HEK293T (cell line): ENCODE results near the gene TCFL5.

ENCODE experiments used
- BHLHE40 ChIP-seq: fragments of 450-650 bp; IDR thresholded peaks from 2 replicates; pipeline ENCODE4 v1.6.1; 2016; ENCODE audit warnings: mild to moderate bottlenecking, moderate library complexity, borderline replicate concordance
- ELF4 ChIP-seq: fragments of 450-650 bp; IDR thresholded peaks from 2 replicates; pipeline ENCODE4 v1.6.1; 2017; ENCODE audit warnings: antibody characterized with exemption
- FOXA1 ChIP-seq: fragments of 450-650 bp; IDR thresholded peaks from 2 replicates; pipeline ENCODE4 v1.6.1; 2016; ENCODE audit warnings: mild to moderate bottlenecking
- FOXK2 ChIP-seq: fragments of 450-650 bp; IDR thresholded peaks from 2 replicates; pipeline ENCODE4 v1.6.1; 2016; ENCODE audit warnings: mild to moderate bottlenecking
- FOXM1 ChIP-seq: fragments of 450-650 bp; IDR thresholded peaks from 2 replicates; pipeline ENCODE4 v1.6.1; 2017; ENCODE audit warnings: mild to moderate bottlenecking, borderline replicate concordance
- LEF1 ChIP-seq: fragments of 450-650 bp; IDR thresholded peaks from 2 replicates; pipeline ENCODE4 v1.6.1; 2017; ENCODE audit warnings: mild to moderate bottlenecking, borderline replicate concordance
- NFRKB ChIP-seq: fragments of 450-650 bp; IDR thresholded peaks from 2 replicates; pipeline ENCODE4 v1.6.1; 2016; ENCODE audit warnings: mild to moderate bottlenecking, moderate library complexity
- PKNOX1 ChIP-seq: fragments of 450-650 bp; IDR thresholded peaks from 2 replicates; pipeline ENCODE4 v1.6.1; 2016
- SP1 ChIP-seq: fragments of 450-650 bp; IDR thresholded peaks from 2 replicates; pipeline ENCODE4 v1.6.1; 2017
- SUZ12 ChIP-seq: fragments of 450-650 bp; IDR thresholded peaks from 2 replicates; pipeline ENCODE4 v1.6.1; 2016; ENCODE audit warnings: mild to moderate bottlenecking
- TARDBP ChIP-seq: fragments of 450-650 bp; IDR thresholded peaks from 2 replicates; pipeline ENCODE4 v1.6.1; 2016
- ZNF384 ChIP-seq: fragments of 450-650 bp; IDR thresholded peaks from 2 replicates; pipeline ENCODE4 v1.6.1; 2016

DNA sequence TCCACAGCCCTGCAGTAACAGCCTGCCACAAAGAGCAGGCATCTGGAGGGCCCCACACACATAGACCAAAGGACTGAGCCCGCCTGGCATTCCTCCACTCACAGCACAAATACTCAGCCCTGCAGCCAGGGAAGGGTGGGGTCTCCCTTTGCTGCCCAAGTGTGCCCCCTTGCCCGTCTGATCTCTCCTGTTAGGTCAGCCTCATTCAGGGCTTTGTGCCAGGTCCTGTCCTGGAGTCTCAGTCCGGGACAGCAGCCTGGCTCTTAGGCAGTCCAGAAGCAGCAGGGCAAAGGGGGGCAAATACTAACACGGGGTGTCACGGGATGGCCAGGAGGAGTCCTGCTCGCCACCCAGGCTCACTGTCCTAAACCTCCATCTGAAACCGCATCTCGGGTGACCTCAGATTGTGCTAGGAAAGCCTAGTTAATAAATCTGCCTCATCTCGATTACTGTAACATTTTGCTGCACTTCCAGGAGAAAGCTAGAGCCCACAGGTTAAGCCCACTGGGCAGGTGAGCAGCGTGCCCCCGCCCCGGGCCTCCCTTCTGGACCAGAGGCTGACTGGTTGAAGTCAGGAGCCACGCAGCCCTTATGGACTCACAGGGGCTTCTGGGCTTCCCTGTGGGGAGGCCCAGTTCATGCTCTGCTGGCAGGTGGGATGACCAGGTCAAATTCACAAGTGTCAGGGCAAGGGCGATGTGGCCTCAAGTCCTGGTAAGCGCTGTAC, 60.2 kb downstream of the TCFL5 start:
- TF ChIP-seq FOXM1 (no peak), PKNOX1 (no peak), BHLHE40 (no peak), SUZ12 (no peak), ELF4 (no peak), FOXA1 (no peak), ZNF384 (no peak), SP1 (no peak), TARDBP (no peak), NFRKB (no peak), LEF1 (no peak), FOXK2 (no peak)
